ENCODE results near the gene UBAP1. TPM values are rescaled to one million over a fixed set of nuclear protein-coding genes. Genes with fewer than 3 reads are reported as not detected.

UBAP1 gene
- total RNA-seq, 1 experiment from 2014 or later = 35.9 TPM

DNA sequence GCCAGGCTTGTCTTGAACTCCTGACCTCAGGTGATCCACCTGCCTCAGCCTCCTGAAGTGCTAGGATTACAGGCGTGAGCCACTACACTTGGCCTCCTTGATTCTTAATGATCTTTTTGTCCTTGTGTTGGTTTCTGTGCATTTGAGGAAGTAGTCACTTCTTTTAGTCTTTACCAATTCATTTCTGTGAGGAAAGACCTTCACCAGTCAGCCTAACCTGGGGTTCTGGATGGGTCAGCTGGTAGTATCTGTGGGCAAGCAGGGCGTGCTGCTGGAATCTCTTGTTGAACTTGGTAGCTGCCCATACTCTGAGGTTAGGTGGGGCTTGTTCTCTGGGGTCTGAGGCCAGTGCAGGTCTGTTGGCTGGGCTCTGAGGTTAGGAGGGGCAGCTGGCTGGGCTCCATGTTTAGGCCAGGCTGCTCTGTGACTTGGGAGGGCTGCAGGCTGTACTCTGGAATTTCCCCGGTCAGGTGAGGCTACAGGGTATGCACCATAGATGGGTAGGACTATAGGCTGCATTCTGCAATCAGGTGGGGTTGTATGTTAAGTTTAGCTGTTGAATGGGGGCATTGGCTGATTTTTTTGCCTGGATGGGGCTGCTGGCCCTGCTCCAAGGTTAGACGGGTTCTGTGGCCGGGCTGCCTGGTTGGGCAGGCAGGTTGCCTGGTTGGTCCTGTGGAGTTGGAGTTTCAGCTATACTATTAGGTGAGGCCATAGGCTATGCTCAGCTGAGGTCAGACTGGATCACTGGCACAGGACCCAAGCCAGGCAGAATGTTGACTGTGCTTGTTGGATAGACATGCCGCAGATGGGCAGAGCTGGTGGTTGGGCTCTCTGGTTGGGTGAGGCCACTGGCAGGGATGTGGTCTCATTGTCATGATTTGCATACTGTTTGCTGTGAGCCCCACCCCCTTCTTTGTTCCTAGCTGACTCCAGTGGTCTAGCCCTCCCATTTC is 19.2 kb downstream of the UBAP1 start:
- POLR2A ChIA-PET (ENCODE audit: low non-redundant PET) = interaction anchor here (0.6 kb wide), 1 partner anchor 18 kb away, joined by 3 read pairs; no protein-coding TSS in a partner anchor
- H3K36me3 ChIP-seq (ENCODE audit: insufficient read depth, low read length, poor library complexity, severe bottlenecking) = no peaks in the 10 kb centered on the region
- no peak for DNase-seq (ENCODE audit: low spot score)
- intact Hi-C loops (cut with micrococcal nuclease; ENCODE audit: unreplicated experiment) = no loop called here
- no peaks in the 10 kb centered on the region for H3K27me3 ChIP-seq (replicated peaks; ENCODE audit: insufficient read depth, low read depth, low read length, poor library complexity)
- TF ChIP-seq, protein P1, sequence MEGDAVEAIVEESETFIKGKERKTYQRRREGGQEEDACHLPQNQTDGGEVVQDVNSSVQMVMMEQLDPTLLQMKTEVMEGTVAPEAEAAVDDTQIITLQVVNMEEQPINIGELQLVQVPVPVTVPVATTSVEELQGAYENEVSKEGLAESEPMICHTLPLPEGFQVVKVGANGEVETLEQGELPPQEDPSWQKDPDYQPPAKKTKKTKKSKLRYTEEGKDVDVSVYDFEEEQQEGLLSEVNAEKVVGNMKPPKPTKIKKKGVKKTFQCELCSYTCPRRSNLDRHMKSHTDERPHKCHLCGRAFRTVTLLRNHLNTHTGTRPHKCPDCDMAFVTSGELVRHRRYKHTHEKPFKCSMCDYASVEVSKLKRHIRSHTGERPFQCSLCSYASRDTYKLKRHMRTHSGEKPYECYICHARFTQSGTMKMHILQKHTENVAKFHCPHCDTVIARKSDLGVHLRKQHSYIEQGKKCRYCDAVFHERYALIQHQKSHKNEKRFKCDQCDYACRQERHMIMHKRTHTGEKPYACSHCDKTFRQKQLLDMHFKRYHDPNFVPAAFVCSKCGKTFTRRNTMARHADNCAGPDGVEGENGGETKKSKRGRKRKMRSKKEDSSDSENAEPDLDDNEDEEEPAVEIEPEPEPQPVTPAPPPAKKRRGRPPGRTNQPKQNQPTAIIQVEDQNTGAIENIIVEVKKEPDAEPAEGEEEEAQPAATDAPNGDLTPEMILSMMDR (conservative IDR thresholded peaks at IDR 0.05; ENCODE audit: low read depth, low read length) = no peak
- no peak for TF ChIP-seq EZH2 (IDR thresholded peaks at IDR 0.05; ENCODE audit: borderline replicate concordance, low read depth, low read length, poor library complexity, severe bottlenecking)
- CTCF ChIA-PET = no interaction called here
- H3K4me1 ChIP-seq (ENCODE audit: insufficient read depth, low read length, poor library complexity, severe bottlenecking) = peaks cover under 1% of the 10 kb centered on the region
- H3K9me3 ChIP-seq (ENCODE audit: low read depth, low read length, poor library complexity, severe bottlenecking) = no peaks in the 10 kb centered on the region
- H3K4me3 ChIP-seq (ENCODE audit: low read depth, low read length, poor library complexity, severe bottlenecking) = no peak overlapping the region
- no TSS peak for BruUV-seq (replicated peaks)
- no peak overlapping the region for H3K27ac ChIP-seq (ENCODE audit: low read depth, low read length, poor library complexity, severe bottlenecking)

DNA sequence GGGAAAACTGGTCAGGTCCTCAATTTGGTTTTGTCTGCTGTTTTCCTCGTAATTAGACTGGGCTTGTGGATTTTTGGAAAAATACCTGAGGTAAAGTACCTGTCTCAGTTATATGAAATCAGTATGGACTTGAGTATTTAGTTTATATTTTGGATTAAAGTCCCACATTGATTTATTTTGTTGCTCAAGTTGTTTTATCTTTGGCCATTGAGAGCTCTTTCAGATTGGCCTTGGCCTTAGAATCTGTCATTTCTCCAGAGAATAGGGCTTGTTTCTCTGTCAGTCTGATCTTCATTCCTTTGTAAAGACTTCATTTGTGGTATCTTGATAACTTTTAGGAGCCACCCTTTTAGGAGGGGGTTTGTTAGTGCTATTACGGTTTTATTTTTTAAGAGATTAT is 21.2 kb downstream of the UBAP1 start:
- POLR2A ChIA-PET (ENCODE audit: low non-redundant PET) = no interaction called here

DNA sequence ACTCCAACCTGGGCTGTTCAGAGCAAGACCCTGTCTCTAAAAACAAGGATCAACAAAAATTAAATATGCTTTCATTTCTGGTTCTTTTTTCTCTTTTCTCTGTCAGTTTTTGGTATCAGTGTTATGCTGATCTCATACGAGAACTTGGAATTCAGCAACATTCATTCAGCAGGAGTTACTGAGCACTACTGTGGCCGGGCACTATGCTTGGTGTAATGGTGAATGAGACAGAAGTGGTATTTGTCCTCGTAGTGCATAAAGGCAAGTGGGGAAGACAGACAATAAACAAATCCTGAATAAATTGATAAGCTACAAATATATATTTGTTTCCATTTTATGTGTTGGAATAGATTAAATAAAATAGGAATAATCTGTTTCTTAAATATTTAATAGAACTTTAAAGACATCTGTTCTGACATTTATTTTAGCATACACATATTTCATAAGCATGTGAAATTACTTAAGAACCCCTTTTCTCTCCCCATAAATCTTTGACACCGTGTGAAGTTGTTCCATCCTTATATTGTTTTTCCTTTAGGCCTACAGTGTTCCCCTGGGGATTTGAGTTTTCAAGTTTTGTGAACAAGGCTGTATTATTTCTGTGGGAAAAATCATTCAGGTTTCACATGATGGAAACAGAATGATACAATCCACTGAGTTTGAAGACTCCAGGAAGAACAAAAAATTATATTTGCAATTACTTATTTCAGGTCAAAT is 24.6 kb downstream of the UBAP1 start:
- ChIA-PET CTCF (no interaction called here), POLR2A (ENCODE audit: low non-redundant PET) (interaction anchor here (0.6 kb wide), 1 partner anchor 129 kb away, joined by 6 read pairs; no protein-coding TSS in a partner anchor)
- intact Hi-C loops (cut with micrococcal nuclease; ENCODE audit: unreplicated experiment) = no loop called here
- H3K4me3 ChIP-seq (ENCODE audit: low read depth, low read length, poor library complexity, severe bottlenecking) = no peak overlapping the region
- no peaks in the 10 kb centered on the region for H3K36me3 ChIP-seq (ENCODE audit: insufficient read depth, low read length, poor library complexity, severe bottlenecking)
- no peaks in the 10 kb centered on the region for H3K27me3 ChIP-seq (replicated peaks; ENCODE audit: insufficient read depth, low read depth, low read length, poor library complexity)
- no peaks in the 10 kb centered on the region for H3K9me3 ChIP-seq (ENCODE audit: low read depth, low read length, poor library complexity, severe bottlenecking)
- no peak overlapping the region for H3K27ac ChIP-seq (ENCODE audit: low read depth, low read length, poor library complexity, severe bottlenecking)
- peaks cover 14% of the 10 kb centered on the region for H3K4me1 ChIP-seq (ENCODE audit: insufficient read depth, low read length, poor library complexity, severe bottlenecking)
- DNase-seq (ENCODE audit: low spot score) = no peak
- TSS peak; percentile 2 for BruUV-seq (replicated peaks)
- TF ChIP-seq EZH2 (IDR thresholded peaks at IDR 0.05; ENCODE audit: borderline replicate concordance, low read depth, low read length, poor library complexity, severe bottlenecking) = no peak
- TF ChIP-seq, protein P1 (conservative IDR thresholded peaks at IDR 0.05; ENCODE audit: low read depth, low read length) = no peak

More for the DNA sequence above, 21.2 kb downstream of the UBAP1 start:
- Histone ChIP-seq H3K4me1 (ENCODE audit: insufficient read depth, low read length, poor library complexity, severe bottlenecking) (peaks cover 14% of the 10 kb centered on the region), H3K4me3 (ENCODE audit: low read depth, low read length, poor library complexity, severe bottlenecking) (no peak overlapping the region), H3K27ac (ENCODE audit: low read depth, low read length, poor library complexity, severe bottlenecking) (no peak overlapping the region), H3K36me3 (ENCODE audit: insufficient read depth, low read length, poor library complexity, severe bottlenecking) (no peaks in the 10 kb centered on the region), H3K27me3 (replicated peaks; ENCODE audit: insufficient read depth, low read depth, low read length, poor library complexity) (no peaks in the 10 kb centered on the region), H3K9me3 (ENCODE audit: low read depth, low read length, poor library complexity, severe bottlenecking) (no peaks in the 10 kb centered on the region)
- CTCF ChIA-PET = no interaction called here
- intact Hi-C loops (cut with micrococcal nuclease; ENCODE audit: unreplicated experiment) = no loop called here
- no peak for TF ChIP-seq EZH2 (IDR thresholded peaks at IDR 0.05; ENCODE audit: borderline replicate concordance, low read depth, low read length, poor library complexity, severe bottlenecking)
- TF ChIP-seq, protein P1 (conservative IDR thresholded peaks at IDR 0.05; ENCODE audit: low read depth, low read length) = no peak
- BruUV-seq (replicated peaks) = no TSS peak
- no peak for DNase-seq (ENCODE audit: low spot score)

Data from A673 (cell line).